Ecto neural progenitor cell (in vitro differentiated cells): ENCODE measurements around the gene ZMAT2.
"Not testable (repeated sequence)": the region's sequence is repeated elsewhere in the genome, so short reads cannot be mapped to it uniquely, and the experiment has no call there.

Source experiments
- DNase-seq: peaks from one replicate; pipeline ENCODE4 v3.0.0-alpha.2; 2018; ENCODE audit warnings: low spot score

The ZMAT2 gene, protein sequence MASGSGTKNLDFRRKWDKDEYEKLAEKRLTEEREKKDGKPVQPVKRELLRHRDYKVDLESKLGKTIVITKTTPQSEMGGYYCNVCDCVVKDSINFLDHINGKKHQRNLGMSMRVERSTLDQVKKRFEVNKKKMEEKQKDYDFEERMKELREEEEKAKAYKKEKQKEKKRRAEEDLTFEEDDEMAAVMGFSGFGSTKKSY

DNA sequence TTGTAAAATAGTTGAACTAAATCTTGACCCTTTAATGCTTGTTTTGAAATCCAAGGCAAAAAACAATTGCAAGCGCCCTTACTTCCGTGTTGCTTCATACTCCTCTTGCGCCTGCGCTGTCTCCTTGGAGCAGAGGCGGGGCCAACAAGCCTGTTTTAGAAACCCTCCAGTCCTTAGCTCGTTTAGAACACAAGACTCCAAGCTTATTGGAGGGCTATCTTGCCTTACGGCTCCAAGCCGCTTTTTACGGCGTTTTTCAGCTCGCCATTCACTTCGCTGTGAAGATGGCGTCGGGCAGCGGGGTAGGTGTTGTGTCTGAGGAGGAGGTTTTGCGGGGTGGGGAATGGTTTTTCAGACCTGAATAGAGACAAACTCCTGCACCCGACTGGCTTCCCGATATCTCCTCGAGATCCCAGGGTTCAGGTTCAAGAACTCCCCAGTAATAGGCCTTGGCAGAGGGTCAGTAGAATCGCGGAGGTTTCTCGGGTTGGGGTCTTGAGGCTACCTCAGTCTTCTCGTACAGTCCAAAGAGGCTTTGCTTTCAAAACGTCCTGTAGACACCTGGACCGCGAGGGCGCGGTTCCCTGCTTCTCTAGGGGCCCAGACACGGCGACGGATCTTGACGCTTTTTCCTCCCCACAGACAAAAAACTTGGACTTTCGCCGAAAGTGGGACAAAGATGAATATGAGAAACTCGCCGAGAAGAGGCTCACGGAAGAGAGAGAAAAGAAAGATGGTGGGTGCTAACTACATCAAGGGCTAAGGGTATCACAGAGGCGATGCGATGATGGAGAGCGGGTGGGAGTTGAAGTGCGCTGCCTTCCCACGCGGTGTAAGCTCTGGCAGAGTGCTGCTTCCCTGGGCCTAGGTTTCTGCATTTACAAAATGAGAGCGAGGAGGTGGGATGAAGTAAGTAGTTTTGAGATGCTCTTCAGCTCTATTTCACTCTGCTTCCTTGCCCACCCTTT is at the start of gene ZMAT2:
Gene ZMAT2, plus strand, starts transcription at position 271 of the 968 bp plus-strand sequence. Its CDS starts 14 bp downstream, at position 285.
- DNase-seq, result peak; percentile 91

DNA sequence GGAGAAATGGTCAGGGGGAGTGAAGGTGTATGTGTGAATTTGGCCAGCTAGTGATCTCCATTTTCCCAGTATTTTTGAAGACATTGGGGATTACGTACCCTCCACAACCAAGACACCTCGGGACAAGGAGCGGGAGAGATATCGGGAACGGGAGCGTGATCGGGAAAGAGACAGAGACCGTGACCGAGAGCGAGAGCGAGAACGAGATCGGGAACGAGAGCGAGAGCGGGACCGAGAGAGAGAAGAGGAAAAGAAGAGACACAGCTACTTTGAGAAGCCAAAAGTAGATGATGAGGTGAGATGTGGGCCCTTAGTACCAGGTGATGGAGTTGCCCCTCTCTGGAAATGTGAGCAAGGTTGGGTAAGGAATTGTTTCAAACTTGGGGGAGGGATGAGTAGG is 41.4 kb upstream of the ZMAT2 start:
- no peak for DNase-seq

DNA sequence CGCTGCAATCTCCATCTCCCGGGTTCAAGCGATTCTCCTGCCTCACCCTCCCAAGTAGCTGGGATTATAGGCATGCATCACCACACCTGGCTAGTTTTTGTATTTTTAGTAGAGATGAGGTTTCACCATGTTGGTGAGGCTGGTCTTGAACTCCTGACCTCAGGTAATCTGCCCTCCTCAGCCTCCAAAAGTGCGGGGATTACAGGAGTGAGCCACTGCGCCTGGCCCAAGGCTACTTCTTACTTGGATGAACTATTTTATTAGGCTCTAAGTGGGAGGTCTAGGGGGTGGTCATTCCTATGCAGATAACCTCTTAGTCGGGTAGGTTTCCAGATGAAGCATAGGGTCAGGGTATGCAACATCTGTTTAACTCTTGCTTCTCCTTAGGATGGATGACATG is 39.9 kb upstream of the ZMAT2 start:
- not testable (repeated sequence) for DNase-seq

DNA sequence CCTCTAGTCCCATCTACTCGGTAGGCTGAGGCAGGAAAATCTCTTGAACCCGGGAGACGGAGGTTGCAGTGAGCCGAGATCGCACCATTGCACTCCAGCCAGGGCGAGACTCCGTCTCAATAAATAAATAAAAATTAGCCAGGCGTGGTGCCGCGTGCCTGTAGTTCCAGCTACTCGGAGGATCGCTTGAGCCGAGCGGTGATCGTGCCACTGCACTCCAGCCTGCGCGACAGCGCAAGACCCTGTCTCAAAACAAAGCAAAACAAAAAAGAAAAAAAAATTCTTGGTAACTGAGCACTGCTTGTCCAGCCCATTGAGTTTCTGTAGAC is 36.3 kb upstream of the ZMAT2 start:
- no peak for DNase-seq

DNA sequence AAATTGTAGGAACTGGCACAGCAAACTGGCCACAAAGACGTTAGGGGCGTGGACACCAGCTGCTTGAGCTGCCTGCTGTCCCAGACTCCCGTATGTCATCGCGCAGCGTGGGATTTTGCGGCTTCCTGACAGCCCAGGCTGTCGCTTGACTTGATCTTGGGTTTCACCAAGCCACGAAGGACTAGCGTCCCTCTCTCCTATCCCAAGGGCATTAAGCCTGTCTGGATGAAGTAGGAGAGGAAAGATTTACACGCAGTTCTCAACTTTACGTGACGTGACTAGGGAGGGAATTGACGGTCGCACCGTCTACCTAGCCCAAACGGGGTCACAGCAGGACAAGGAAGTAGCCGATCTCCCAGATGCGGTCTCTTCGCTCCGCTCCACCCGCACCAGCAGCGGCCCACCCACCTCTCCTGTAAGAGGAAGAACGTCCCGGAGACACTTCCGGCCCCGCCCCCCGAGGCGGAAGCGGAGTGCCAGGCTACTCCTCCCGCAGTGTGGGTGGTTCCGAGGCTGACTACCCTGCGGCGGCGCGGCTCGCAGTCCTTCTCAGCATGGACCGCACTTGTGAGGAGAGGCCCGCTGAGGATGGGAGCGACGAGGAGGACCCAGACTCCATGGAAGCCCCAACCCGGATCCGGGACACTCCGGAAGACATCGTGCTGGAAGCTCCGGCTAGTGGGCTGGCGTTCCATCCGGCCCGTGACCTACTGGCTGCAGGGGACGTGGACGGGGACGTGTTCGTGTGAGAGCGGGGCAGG is 35.7 kb upstream of the ZMAT2 start, which contains the start of gene WDR55:
Gene WDR55, plus strand, starts transcription at position 546 of the 761 bp plus-strand sequence. Its CDS starts 9 bp downstream, at position 555.
- peak; percentile 94 for DNase-seq

DNA sequence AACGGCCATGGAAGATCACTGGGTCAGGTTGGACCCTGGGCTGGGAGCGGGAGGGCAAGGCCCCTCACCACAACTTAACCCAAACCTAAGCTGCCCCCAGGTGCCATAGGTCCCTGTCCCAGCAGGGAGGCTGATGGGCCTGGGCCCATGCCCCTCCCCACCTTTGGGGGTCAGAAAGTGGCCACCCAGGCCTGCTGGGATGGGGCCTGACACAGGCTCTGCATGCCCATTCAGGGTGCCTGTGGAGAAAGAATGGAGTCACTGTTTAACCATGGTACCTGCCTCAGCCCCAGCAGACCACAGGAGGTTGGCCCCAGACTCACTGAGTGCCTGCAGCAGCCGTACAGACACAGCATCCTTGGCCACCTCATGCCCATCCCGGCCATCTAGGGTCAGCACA is 29.2 kb upstream of the ZMAT2 start:
- not testable (repeated sequence) for DNase-seq

DNA sequence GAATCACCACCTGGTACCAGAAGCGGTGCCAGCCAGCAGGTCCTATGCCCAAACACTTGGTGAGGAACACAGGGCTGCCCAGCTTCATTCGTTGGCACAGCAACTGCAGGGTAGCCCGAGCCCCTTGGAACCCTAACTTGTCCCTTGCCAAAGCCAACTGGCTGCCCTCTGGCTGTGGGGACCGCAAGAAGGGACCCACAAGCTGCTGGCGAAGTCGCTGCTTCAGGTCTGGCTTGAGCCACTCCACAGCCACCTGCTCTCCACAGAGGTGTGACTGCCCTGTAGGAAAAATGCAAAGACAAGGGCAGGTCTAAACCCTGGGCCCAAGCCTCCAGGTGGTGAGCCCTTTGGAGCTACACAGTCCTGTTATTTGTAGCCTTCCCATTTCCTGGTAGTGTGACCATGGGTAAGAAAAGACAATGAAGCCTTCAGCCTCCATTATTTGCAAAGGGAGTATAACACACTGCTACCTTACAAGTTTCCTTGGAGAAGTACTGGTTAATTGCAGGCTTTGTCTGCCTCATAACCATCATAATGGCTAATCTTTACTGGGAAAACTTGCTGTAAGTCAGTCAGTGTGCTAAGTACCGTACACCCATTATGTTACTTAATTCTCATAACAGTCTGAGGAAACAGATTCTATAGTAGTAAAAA is 28.6 kb upstream of the ZMAT2 start:
- no peak for DNase-seq

DNA sequence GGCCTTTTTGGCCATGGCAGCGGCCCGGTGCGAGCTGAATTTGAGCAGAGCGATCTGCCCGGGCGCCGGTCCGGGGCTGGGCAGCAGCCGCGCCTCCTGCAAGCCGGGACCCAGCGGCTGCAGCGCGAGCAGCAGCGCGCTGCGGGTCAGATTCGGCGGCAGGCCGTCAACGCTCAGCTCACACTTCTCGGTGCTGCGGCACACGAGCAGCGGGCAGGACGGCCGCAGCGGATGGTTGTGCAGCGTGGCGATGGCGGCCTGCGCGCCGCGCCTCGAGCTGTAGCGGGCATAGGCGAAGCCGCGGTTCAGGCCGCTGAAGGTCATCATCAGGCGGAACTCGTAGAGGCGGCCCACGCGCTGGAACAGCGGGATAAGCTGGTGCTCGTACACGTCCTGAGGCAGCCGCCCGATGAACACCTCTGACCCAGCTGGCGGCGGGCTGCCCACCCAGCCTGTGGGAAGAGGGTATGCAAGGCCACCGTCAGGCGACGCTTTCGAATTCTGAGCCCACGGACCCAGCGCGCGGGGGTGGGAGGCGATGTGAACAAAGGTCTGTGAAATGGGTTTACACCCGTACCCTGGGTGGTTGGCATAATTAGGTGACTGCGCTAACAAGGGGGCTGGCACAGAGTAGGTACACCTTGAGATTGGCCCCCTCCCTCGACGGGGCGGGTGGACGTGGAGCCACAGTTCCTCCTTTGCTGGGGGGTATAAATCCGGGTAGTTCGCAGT is 27.6 kb upstream of the ZMAT2 start:
- DNase-seq, result peak; percentile 68

DNA sequence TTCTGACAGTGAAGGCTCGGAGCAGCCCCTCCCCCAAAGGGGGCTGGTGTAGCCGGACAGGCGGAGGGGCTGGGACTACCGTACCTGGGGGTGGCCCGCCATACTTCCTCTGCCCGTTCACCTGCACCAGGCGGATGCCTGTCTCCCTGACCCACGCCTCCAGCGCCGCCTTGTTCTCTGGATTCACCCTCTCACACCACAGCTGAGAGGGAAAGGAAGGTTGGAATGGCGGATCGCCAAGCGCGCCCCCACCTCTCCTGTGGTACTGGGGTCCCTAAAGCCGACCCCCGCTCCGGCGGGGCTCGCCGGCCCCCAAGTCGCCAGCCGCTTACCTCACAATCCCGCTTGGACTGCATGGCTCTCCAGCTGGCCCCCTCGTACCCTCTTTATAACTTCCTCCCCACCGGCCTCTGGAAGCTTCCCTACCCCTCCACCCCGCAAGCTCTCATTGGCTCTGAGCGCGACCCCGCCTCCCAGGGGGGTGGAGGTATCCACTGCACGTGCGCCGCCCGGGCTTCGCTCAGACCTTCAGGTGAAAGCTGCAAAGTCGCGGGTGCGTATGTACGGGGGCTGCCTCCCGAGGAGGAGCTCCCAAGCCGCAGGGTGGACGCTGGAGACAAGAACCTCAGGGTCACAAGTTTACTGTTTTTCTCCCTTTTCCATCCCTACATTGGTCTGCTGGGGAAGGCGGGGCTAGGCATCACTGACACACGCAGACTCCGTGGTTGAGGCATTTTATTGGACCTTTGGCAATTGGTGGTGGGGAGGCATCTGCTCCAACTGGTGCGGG is 26.9 kb upstream of the ZMAT2 start, which contains the start of gene DND1:
Gene DND1, minus strand, starts transcription at position 390 of the 790 bp plus-strand sequence. Its CDS starts 34 bp downstream, at position 356.
- DNase-seq, result no peak

DNA sequence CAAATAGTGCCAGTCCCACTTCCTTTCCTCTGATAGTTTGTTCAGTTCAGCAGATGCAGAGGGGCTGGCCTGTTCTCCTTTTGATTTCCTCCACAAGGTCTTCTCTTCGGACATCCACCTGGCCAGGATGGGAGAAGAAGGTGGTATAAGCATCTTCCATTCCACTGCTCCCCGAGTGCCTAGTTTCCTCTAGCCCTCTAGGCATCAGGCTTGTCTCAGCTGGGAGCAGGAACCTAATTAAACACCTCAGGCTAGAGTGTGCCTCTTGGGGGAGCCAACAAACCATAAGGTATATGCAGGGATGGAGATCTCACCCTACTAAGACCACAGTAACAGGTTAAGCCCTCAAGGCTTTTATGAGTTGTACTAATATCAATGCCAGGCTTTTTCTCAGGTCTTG is 26.0 kb upstream of the ZMAT2 start:
- no peak for DNase-seq

DNA sequence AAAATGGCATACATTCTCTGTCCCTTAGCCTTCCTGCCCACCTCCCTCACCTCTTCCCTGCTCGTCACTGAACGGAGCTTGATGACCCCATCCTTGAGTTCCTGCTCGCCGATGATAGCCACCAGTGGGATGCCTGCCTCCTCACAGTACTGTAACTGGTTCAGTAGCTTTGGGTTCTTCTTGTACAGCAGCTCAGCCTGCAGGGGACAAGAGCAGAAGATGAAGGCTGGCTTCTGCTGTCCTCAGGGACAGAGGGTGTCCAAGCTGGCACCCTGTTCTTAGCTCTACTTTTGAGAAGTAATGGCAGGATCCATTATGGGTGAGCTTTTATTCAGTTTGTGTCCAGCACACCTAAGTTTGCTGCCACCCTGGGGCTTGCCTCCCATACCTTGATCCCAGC is 25.6 kb upstream of the ZMAT2 start:
- no peak for DNase-seq

DNA sequence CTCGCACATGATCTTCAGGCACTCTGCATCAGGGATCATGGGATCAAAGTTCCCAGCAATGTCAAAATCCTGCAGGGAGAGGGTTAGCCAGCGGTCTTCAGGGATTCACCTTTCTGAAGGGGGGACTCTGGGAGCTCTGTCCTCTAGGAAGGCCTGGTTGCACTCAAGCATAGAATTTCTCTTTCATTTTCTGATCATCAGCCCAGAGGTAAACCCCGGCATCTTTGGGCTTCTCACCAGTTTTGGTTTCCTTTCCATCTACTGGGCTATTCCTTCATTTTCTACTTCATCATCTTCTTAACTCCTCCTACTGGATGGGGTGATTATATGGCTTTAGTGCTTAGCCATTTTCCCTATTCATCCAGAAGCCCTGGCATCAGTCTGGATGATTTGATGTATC is 22.3 kb upstream of the ZMAT2 start:
- no peak for DNase-seq

DNA sequence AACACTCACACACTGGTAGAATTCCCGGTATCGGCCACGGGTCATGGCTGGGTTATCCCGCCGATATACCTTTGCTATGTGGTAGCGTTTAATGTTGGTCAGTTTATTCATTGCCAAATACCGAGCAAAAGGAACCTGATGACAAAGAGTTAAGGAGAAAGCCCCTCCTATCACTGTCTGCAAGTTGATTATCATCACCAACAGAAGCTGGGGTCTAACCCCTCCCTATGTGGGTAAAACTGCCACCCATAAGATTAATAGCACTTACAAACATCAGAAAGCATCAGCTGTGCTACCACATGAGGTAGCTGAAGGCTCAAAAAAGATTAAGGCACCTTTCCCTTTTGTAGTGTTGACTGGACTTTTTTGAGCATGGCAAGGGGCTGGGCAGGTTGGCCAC is 21.3 kb upstream of the ZMAT2 start:
- no peak for DNase-seq

DNA sequence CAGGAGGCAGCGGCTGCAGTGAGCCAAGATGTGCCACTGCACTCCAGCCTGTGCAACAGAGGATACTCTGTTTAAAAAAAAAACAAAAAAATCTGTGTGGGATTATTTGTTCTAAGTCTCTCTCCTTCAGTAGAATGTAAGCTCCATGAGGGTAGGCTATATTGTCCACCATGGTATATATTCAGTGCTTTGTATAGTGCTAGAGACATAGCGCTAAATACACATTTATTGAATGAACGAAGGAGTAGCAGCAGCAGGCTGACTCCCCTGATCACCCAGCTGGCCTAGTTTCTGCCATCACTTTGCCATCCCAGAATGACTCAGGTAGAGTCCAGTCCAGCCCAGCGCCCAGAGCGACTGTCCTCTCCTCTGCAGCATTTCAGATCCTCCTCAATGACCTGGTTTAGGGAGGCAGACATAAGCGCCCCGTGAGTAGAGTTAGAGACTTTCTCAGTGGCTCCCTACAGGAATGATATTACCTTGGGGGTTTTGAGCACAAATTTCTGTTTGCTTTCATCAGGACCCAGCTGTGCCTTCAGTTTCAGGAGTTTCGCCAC is 9.8 kb upstream of the ZMAT2 start:
- no peak for DNase-seq

DNA sequence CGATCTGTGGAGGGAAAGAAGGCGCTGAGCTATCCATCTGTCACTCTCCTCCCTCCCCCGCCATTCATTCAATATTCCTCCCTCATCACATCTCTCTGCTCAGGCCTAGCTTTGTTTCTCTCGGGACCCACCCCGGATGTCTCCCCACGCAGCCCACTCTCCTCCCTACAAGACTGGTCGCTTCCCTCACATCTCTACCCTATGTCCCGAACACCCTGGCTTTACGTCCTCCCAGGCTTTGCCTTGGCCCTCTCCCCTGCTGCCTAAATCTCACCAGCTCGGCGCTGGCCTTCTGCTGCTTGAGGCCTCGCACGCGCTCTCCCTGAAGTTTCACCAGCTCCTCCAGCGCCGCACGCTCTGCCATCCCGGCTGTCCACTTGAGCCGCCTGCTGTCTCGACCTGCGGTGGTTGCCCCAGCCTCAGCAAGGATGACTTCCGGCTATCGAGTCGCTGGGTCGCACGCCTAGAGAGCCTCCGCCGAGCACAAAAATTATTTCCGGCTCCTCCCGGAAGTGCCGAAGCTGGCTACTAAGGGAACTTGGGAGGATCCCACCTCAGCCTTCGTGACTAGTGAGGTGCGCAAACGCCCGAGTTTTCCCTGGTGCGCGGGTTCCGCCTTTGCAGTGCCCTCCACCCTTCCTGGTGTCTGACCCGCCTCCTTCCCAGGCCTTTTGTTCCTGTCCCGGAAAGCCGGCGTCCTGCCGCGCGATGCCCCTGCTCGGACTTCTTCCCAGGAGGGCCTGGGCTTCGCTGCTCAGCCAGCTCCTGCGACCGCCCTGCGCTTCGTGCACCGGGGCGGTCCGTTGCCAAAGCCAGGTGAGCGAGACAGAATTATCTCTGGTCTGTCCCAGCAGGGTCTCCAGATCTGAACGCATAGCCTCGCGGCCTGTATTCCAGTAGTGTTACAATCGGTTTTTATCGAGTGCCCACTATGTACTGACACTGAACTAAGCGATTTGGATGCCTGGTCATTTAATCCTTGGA is 9.0 kb upstream of the ZMAT2 start, which contains the start of the genes HARS1 and HARS2:
Gene HARS1, minus strand, starts transcription at position 430 of the 984 bp plus-strand sequence. Its CDS starts 66 bp downstream, at position 364.
Gene HARS2, plus strand, starts transcription at position 515 of the 984 bp plus-strand sequence. Its CDS starts 194 bp downstream, at position 709.
- DNase-seq, result peak; percentile 91

DNA sequence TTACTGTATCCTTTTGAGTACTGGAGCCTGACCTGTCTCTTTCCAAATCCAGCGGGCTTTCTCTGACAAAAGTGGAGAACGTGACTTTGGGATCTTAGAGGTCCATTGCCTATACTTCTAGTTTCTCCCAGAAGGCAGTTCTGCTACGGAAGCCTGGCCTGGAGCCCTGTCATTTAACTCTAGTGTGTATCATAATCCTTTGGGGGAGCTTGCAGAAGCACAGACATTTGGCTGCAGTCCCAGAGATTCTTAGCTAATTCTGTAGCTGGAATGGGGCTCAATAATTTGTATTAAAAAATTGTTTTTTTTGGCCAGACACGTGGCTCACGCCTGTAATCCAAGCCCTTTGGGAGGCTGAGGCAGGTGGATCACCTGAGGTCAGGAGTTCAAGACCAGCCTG is 6.0 kb upstream of the ZMAT2 start:
- DNase-seq, result no peak

DNA sequence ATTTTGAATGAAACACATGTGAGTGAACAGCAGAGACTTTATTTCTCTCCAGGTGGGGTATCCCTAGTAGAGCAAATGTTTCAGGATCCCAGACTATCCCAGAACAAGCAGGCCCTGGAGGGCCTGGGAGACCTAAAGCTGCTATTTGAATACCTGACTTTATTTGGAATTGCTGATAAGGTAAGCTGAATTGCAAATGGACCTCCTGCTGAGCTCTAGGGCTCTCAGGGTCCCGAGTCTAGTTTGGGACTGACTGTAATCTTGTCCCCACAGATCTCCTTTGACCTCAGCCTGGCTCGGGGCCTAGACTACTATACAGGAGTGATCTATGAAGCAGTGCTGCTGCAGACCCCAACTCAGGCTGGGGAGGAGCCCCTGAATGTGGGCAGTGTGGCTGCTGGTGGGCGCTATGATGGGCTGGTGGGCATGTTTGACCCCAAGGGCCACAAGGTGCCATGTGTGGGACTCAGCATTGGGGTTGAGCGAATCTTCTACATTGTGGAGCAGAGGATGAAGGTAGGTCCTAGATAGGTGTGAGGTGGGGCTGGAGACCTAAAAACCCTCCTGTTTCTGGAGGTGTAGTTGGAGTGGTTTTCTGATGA is 3.3 kb upstream of the ZMAT2 start:
- no peak for DNase-seq

DNA sequence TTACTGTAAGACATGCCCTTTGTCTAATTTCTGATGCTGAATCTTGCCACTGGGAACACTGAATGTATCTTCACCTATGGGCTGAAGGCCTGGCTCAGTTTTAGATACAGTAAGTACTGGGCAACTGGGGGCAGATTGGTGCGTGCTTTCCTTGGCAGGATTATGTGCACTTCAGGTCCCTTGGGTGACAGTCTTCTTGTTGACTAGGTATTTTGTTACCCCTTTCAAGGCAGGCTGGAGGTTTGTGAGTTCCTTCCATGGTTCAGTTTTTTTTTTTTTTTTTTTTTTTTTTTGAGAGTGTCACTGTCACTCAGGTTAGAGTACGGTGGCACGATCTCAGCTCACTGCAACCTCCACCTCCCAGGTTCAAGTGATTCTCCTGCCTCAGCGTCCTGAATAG is 7.6 kb downstream of the ZMAT2 start:
- no peak for DNase-seq
